ENCODE results near the gene ABCB11. TPM values are rescaled to one million over a fixed set of nuclear protein-coding genes. Genes with fewer than 3 reads are reported as not detected.

ABCB11 gene
- polyA plus RNA-seq, 1 donor from 2014 or later: not detected

- no peaks in the 10 kb centered on the region for H3F3A ChIP-seq (ENCODE audit: insufficient read depth, low read length, poor library complexity, severe bottlenecking)
- TF ChIP-seq CTCF (IDR thresholded peaks at IDR 0.05; ENCODE audit: poor library complexity, severe bottlenecking): no peak
- TF ChIP-seq POLR2AphosphoS5 (IDR thresholded peaks at IDR 0.05): no peak
- no peak for TF ChIP-seq RAD21 (conservative IDR thresholded peaks at IDR 0.05)
- no peak for TF ChIP-seq TAF1 (IDR thresholded peaks at IDR 0.05; ENCODE audit: low read depth)
- no peak for TF ChIP-seq REST (IDR thresholded peaks at IDR 0.05; ENCODE audit: borderline replicate concordance)
- TF ChIP-seq EZH2 (IDR thresholded peaks at IDR 0.05; ENCODE audit: borderline replicate concordance, insufficient read depth, low read length, poor library complexity, severe bottlenecking): no peak
- TF ChIP-seq MXI1 (conservative IDR thresholded peaks at IDR 0.05; ENCODE audit: poor library complexity, severe bottlenecking): no peak
- no peak for TF ChIP-seq SMC3 (conservative IDR thresholded peaks at IDR 0.05; ENCODE audit: poor library complexity)
- TF ChIP-seq EP300 (conservative IDR thresholded peaks at IDR 0.05; ENCODE audit: poor library complexity, severe bottlenecking): no peak
- H3K4me2 ChIP-seq (ENCODE audit: low read length): no peak overlapping the region
- no peaks in the 10 kb centered on the region for H3K79me2 ChIP-seq (replicated peaks; ENCODE audit: insufficient read depth, low read length)
- no peak overlapping the region for H3K4me3 ChIP-seq (ENCODE audit: low read length)
- no peak overlapping the region for H3K9ac ChIP-seq (ENCODE audit: low read length)
- no peaks in the 10 kb centered on the region for H3K9me2 ChIP-seq (ENCODE audit: insufficient read depth, low read length)
- H2AFZ ChIP-seq (ENCODE audit: low read depth, low read length): no peak overlapping the region
- H3K27me3 ChIP-seq (ENCODE audit: insufficient read depth, low read depth, low read length): no peaks in the 10 kb centered on the region
- H4K20me1 ChIP-seq (ENCODE audit: insufficient read depth): no peaks in the 10 kb centered on the region
- no peak overlapping the region for H3K27ac ChIP-seq (ENCODE audit: low read length)
- no peaks in the 10 kb centered on the region for H3K36me3 ChIP-seq (ENCODE audit: insufficient read depth, low read length)
- no peaks in the 10 kb centered on the region for H3K9me3 ChIP-seq (ENCODE audit: low read length)
These were observed 102.9 kb downstream of the ABCB11 start for GRCh38 chr2:168928113-168928831.

- Histone ChIP-seq H3K36me3 (ENCODE audit: insufficient read depth, low read length) (no peaks in the 10 kb centered on the region), H3K79me2 (replicated peaks; ENCODE audit: insufficient read depth, low read length) (no peaks in the 10 kb centered on the region), H3K4me2 (ENCODE audit: low read length) (no peak overlapping the region), H3K4me3 (ENCODE audit: low read length) (no peak overlapping the region), H3K9me2 (ENCODE audit: insufficient read depth, low read length) (no peaks in the 10 kb centered on the region), H3K27me3 (ENCODE audit: insufficient read depth, low read depth, low read length) (no peaks in the 10 kb centered on the region), H3K27ac (ENCODE audit: low read length) (no peak overlapping the region), H3K9ac (ENCODE audit: low read length) (no peak overlapping the region), H3F3A (ENCODE audit: insufficient read depth, low read length, poor library complexity, severe bottlenecking) (no peaks in the 10 kb centered on the region), H4K20me1 (ENCODE audit: insufficient read depth) (no peaks in the 10 kb centered on the region), H3K9me3 (ENCODE audit: low read length) (no peaks in the 10 kb centered on the region), H2AFZ (ENCODE audit: low read depth, low read length) (no peak overlapping the region)
- TF ChIP-seq EP300 (conservative IDR thresholded peaks at IDR 0.05; ENCODE audit: poor library complexity, severe bottlenecking) (no peak), CTCF (IDR thresholded peaks at IDR 0.05; ENCODE audit: poor library complexity, severe bottlenecking) (no peak), SMC3 (conservative IDR thresholded peaks at IDR 0.05; ENCODE audit: poor library complexity) (no peak), TAF1 (IDR thresholded peaks at IDR 0.05; ENCODE audit: low read depth) (no peak), RAD21 (conservative IDR thresholded peaks at IDR 0.05) (no peak), POLR2AphosphoS5 (IDR thresholded peaks at IDR 0.05) (no peak), EZH2 (IDR thresholded peaks at IDR 0.05; ENCODE audit: borderline replicate concordance, insufficient read depth, low read length, poor library complexity, severe bottlenecking) (no peak), MXI1 (conservative IDR thresholded peaks at IDR 0.05; ENCODE audit: poor library complexity, severe bottlenecking) (no peak), REST (IDR thresholded peaks at IDR 0.05; ENCODE audit: borderline replicate concordance) (no peak)
These were observed 104.3 kb downstream of the ABCB11 start for GRCh38 chr2:168926621-168927386.

Measured in neural cell (in vitro differentiated cells).